ENCODE results near the gene PPP6R3. TPM values are rescaled to one million over a fixed set of nuclear protein-coding genes. Genes with fewer than 3 reads are reported as not detected.

The PPP6R3 gene
- polyA plus RNA-seq, 1 of the 3 experiments (the other 2 are of a cell fraction): 28.1 TPM

- H3K9ac ChIP-seq: no peak overlapping the region
- H2AFZ ChIP-seq (ENCODE audit: low read depth): no peak overlapping the region
- H3K79me2 ChIP-seq (ENCODE audit: insufficient read depth): peaks cover 50% of the 10 kb centered on the region
- peaks cover 6% of the 10 kb centered on the region for H3F3A ChIP-seq (replicated peaks; ENCODE audit: insufficient read depth)
- H4K20me1 ChIP-seq (ENCODE audit: insufficient read depth): peaks cover 11% of the 10 kb centered on the region; the same call in 1 of the 2 replicates
- CTCF ChIA-PET: interaction anchor here (1.4 to 2.3 kb wide), 3 partner anchors 10 to 31 kb away, joined by 4 to 12 read pairs (median 4); no protein-coding TSS in a partner anchor
- POLR2A ChIA-PET: no interaction called here
- H3K9me3 ChIP-seq: no peaks in the 10 kb centered on the region
- no peak for TF ChIP-seq MEF2A (IDR thresholded peaks at IDR 0.05; ENCODE audit: borderline replicate concordance, low read depth)
- TF ChIP-seq RCOR1 (IDR thresholded peaks at IDR 0.05; ENCODE audit: low read length): no peak
- no peak for TF ChIP-seq MXI1 (IDR thresholded peaks at IDR 0.05; ENCODE audit: low read depth, low read length)
- TF ChIP-seq TCF12 (IDR thresholded peaks at IDR 0.05): no peak
- no peak for TF ChIP-seq FOXM1 (IDR thresholded peaks at IDR 0.05; ENCODE audit: low read depth)
- no peak for TF ChIP-seq CHD2 (IDR thresholded peaks at IDR 0.05; ENCODE audit: low read length, partially characterized antibody)
- no peak for TF ChIP-seq USF2 (IDR thresholded peaks at IDR 0.05; ENCODE audit: borderline replicate concordance, low read depth, low read length)
- TF ChIP-seq, protein P1, sequence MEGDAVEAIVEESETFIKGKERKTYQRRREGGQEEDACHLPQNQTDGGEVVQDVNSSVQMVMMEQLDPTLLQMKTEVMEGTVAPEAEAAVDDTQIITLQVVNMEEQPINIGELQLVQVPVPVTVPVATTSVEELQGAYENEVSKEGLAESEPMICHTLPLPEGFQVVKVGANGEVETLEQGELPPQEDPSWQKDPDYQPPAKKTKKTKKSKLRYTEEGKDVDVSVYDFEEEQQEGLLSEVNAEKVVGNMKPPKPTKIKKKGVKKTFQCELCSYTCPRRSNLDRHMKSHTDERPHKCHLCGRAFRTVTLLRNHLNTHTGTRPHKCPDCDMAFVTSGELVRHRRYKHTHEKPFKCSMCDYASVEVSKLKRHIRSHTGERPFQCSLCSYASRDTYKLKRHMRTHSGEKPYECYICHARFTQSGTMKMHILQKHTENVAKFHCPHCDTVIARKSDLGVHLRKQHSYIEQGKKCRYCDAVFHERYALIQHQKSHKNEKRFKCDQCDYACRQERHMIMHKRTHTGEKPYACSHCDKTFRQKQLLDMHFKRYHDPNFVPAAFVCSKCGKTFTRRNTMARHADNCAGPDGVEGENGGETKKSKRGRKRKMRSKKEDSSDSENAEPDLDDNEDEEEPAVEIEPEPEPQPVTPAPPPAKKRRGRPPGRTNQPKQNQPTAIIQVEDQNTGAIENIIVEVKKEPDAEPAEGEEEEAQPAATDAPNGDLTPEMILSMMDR (IDR thresholded peaks at IDR 0.05): no peak
- TF ChIP-seq, protein P2, sequence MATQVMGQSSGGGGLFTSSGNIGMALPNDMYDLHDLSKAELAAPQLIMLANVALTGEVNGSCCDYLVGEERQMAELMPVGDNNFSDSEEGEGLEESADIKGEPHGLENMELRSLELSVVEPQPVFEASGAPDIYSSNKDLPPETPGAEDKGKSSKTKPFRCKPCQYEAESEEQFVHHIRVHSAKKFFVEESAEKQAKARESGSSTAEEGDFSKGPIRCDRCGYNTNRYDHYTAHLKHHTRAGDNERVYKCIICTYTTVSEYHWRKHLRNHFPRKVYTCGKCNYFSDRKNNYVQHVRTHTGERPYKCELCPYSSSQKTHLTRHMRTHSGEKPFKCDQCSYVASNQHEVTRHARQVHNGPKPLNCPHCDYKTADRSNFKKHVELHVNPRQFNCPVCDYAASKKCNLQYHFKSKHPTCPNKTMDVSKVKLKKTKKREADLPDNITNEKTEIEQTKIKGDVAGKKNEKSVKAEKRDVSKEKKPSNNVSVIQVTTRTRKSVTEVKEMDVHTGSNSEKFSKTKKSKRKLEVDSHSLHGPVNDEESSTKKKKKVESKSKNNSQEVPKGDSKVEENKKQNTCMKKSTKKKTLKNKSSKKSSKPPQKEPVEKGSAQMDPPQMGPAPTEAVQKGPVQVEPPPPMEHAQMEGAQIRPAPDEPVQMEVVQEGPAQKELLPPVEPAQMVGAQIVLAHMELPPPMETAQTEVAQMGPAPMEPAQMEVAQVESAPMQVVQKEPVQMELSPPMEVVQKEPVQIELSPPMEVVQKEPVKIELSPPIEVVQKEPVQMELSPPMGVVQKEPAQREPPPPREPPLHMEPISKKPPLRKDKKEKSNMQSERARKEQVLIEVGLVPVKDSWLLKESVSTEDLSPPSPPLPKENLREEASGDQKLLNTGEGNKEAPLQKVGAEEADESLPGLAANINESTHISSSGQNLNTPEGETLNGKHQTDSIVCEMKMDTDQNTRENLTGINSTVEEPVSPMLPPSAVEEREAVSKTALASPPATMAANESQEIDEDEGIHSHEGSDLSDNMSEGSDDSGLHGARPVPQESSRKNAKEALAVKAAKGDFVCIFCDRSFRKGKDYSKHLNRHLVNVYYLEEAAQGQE (IDR thresholded peaks at IDR 0.05; ENCODE audit: low read depth, low read length): no peak
- no peak for TF ChIP-seq FOSL2 (IDR thresholded peaks at IDR 0.05; ENCODE audit: borderline replicate concordance, low read depth)
- TF ChIP-seq SMC3 (IDR thresholded peaks at IDR 0.05; ENCODE audit: low read depth, low read length): no peak
- TF ChIP-seq FOXJ3 (CRISPR knock-in tag; IDR thresholded peaks at IDR 0.05): no peak
- TF ChIP-seq, protein P3, sequence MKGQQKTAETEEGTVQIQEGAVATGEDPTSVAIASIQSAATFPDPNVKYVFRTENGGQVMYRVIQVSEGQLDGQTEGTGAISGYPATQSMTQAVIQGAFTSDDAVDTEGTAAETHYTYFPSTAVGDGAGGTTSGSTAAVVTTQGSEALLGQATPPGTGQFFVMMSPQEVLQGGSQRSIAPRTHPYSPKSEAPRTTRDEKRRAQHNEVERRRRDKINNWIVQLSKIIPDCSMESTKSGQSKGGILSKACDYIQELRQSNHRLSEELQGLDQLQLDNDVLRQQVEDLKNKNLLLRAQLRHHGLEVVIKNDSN (IDR thresholded peaks at IDR 0.05; ENCODE audit: borderline replicate concordance, low read depth): no peak
- no peak for TF ChIP-seq JUND (IDR thresholded peaks at IDR 0.05)
- no peak for TF ChIP-seq RXRA (IDR thresholded peaks at IDR 0.05; ENCODE audit: borderline replicate concordance, low read depth)
- no peak for TF ChIP-seq RFX5 (IDR thresholded peaks at IDR 0.05; ENCODE audit: low read length)
- no peak for TF ChIP-seq EP300 (IDR thresholded peaks at IDR 0.05; ENCODE audit: borderline replicate concordance in 1 of 2, low read depth in 1 of 2, low read length in 1 of 2)
- no peak for TF ChIP-seq NFIC (IDR thresholded peaks at IDR 0.05; ENCODE audit: borderline replicate concordance)
- TF ChIP-seq, protein P4, sequence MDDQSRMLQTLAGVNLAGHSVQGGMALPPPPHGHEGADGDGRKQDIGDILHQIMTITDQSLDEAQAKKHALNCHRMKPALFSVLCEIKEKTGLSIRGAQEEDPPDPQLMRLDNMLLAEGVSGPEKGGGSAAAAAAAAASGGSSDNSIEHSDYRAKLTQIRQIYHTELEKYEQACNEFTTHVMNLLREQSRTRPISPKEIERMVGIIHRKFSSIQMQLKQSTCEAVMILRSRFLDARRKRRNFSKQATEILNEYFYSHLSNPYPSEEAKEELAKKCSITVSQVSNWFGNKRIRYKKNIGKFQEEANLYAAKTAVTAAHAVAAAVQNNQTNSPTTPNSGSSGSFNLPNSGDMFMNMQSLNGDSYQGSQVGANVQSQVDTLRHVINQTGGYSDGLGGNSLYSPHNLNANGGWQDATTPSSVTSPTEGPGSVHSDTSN (IDR thresholded peaks at IDR 0.05): no peak
- no peaks in the 10 kb centered on the region for H3K27me3 ChIP-seq (ENCODE audit: insufficient read depth)
- no peaks in the 10 kb centered on the region for H3K9me2 ChIP-seq
- H3K4me1 ChIP-seq (ENCODE audit: control insufficient read depth in 1 of 2, insufficient read depth in 2 of 2, low read depth in 1 of 2, low read length in 1 of 2): no peaks in the 10 kb centered on the region; a peak in 1 of 4 replicates
- H3K36me3 ChIP-seq (replicated peaks in 1 of 2; ENCODE audit: control insufficient read depth in 1 of 2, insufficient read depth in 2 of 2, low read length in 1 of 2): peaks cover 78 to 79% of the 10 kb centered on the region in 2 experiments
- H3K4me3 ChIP-seq (ENCODE audit: low read depth in 2 of 2, low read length in 1 of 2): no peak overlapping the region
- WGBS (ENCODE audit: low lambda C conversion rate): 100% methylated on average over 1 of the region's 1 CpG
- no peak overlapping the region for H3K4me2 ChIP-seq
- H3K27ac ChIP-seq (ENCODE audit: low read depth in 2 of 2, low read length in 1 of 2): no peak overlapping the region
- DNase-seq: no peak
Observed at GRCh38 chr11:68574308-68574707, 113.8 kb downstream of the PPP6R3 start.

Measured in SK-N-SH (cell line).